Kidney (tissue), 14 donors: Measurements from ENCODE around the gene CLCNKB. TPM values are rescaled to one million over a fixed set of nuclear protein-coding genes. Genes with fewer than 3 reads are reported as not detected.
A peak's percentile ranks its signal among the peaks of the same experiment; 100 is the strongest.
"Not testable (repeated sequence)": the region's sequence is repeated elsewhere in the genome, so short reads cannot be mapped to it uniquely, and the experiment has no call there.

Source experiments
- DNase-seq, 5 donors: peaks; one replicate each; pipeline ENCODE4 v3.0.0-alpha.2; 2013 to 2020
- FAIRE-seq: peaks from 2 replicates; lab custom pipeline; 2012; peaks lifted over from hg19 to GRCh38; lab: Jason Lieb, UNC
- H3K27ac ChIP-seq, 2 donors: one replicate each; pipeline ENCODE4 v1.7.0; 2013; ENCODE audit warnings: low read depth in 2 of 2, low read length in 2 of 2, inconsistent platforms in 1 of 2
- H3K27me3 ChIP-seq: one replicate; pipeline ENCODE4 v1.7.1; 2013; ENCODE audit warnings: low read length, inconsistent platforms; ENCODE audit not compliant: control insufficient read depth, insufficient read depth
- H3K36me3 ChIP-seq, 3 donors: one replicate each; pipeline versions ENCODE4 v1.7.0 to v1.7.1; 2013; ENCODE audit warnings: low read length in 3 of 3, control low read depth in 1 of 3, inconsistent platforms in 1 of 3; ENCODE audit not compliant: insufficient read depth in 3 of 3, control insufficient read depth in 2 of 3
- H3K4me1 ChIP-seq, 3 donors: one replicate each; pipeline versions ENCODE4 v1.7.0 to v1.7.1; 2013; ENCODE audit warnings: low read length in 3 of 3, inconsistent platforms in 1 of 3, low read depth in 1 of 3; ENCODE audit not compliant: control insufficient read depth in 2 of 3, insufficient read depth in 2 of 3
- H3K4me3 ChIP-seq, 3 donors: one replicate each; pipeline versions ENCODE4 v1.7.0 to v1.8.1; 2013; ENCODE audit warnings: low read length in 3 of 3, control low read depth in 1 of 3, inconsistent platforms in 1 of 3
- H3K9ac ChIP-seq, 3 donors: one replicate each; pipeline versions ENCODE4 v1.7.0 to v1.7.1; 2013; ENCODE audit warnings: low read length in 3 of 3, control low read depth in 1 of 3, inconsistent platforms in 1 of 3
- H3K9me3 ChIP-seq, 3 donors: one replicate each; pipeline versions ENCODE4 v1.7.0 to v1.7.1; 2013; ENCODE audit warnings: low read length in 3 of 3, control low read depth in 1 of 3, inconsistent platforms in 1 of 3; ENCODE audit not compliant: control insufficient read depth in 2 of 3, insufficient read depth in 1 of 3
- CTCF ChIP-seq: IDR thresholded peaks from 3 replicates; pipeline ENCODE4 v1.5.1; 2012; ENCODE audit warnings: mild to moderate bottlenecking, moderate library complexity, borderline replicate concordance; ENCODE audit not compliant: insufficient read depth; ENCODE audit errors: extremely low read depth
- intact Hi-C: fragments of 100-400 bp; cut with DNase I; formaldehyde crosslinking; loops from one replicate; pipeline ENCODE4 v1.11.1; 2022
- polyA plus RNA-seq: library from polyadenylated mRNA; stranded (reverse); fragments of 350-450 nt; fragmentation: Illumina TruSeq; extraction: RNeasy Lipid Tissue Mini Kit (QIAGEN cat#74804); gene quantifications from one replicate; pipeline ENCODE4 v1.2.3, GENCODE V29; 2014; ENCODE audit warnings: low read depth, low replicate concordance; ENCODE audit not compliant: insufficient read depth
- total RNA-seq: library from RNA; stranded (reverse); fragmentation: NEBNext Ultra II Directional; extraction: Animal tissue kit (Norgen Biotek cat#: 25700); gene quantifications from one replicate; pipeline ENCODE4 v1.2.1, GENCODE V29; 2021
- donor health status: control.
- donor health status: control.
- donor health status: control.
- donor health status: control.
- donor health status: control.
- donor health status: DM: yes; HTN: yes; CAD: no.
- donor health status: Normal renal cell carcinoma (clear cell type).

Gene CLCNKB
- total and polyA plus RNA-seq, 2 donors from 2014 or later = 60.6 to 519 TPM

DNA sequence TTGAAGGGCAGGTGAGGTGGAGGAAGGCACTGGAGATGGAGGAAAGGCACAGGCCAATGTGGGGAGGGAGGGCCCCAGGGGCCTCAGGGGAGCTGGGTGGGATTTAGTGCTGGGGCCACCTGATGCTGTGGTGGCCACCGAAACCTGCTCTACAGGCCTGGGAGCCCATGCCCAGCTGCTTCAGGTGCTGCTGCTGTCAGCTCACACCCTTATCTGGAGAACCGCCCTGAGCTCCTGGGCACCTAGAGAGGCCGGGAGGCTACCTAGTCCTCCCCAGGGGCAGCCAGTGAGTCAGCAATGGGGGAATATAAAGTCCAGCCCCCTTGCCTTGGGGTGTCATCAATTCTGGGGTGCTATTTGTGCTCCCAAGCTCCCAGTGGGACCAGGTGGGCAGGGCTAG lies 17.7 kb downstream of the CLCNKB start:
- Histone ChIP-seq H3K4me1 (peaks cover 0 to 11% (median 7%) of the 10 kb centered on the region in 3 donors), H3K36me3 (no peaks in the 10 kb centered on the region), H3K27ac (no peak overlapping the region), H3K4me3 (no peak overlapping the region), H3K27me3 (no peaks in the 10 kb centered on the region), H3K9me3 (no peaks in the 10 kb centered on the region), H3K9ac (no peak overlapping the region)
- TF ChIP-seq CTCF = no peak
- no peak for FAIRE-seq
- intact Hi-C loops = no loop called here
- no peak for DNase-seq

GRCh38 chr1:16061989-16062686 lies 18.6 kb downstream of the CLCNKB start:
- H3K27ac ChIP-seq, H3K9ac ChIP-seq, intact Hi-C loops, DNase-seq, H3K27me3 ChIP-seq, H3K9me3 ChIP-seq, FAIRE-seq, H3K4me3 ChIP-seq, H3K36me3 ChIP-seq: not testable (repeated sequence)
- H3K4me1 ChIP-seq = peaks cover 0 to 13% (median 12%) of the 10 kb centered on the region in 3 donors

DNA sequence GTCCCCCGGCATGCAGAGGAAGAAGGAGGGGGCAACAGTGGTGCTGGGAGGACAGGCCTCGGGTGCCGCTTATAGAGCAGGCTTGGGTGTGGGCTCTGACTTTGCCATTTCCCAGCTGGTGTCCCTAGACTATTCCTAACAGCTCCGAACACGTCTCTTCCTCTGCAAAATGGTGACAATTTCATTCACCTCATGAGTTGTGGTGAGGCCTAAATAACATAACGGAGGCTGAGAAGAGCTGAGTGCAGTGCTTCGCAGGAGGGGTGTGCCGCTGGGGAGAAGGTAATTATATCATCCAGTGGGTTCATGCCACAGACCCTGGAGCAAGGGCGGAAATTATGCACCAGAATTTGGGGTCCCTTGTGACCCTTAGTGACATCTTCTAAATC lies 19.1 kb downstream of the CLCNKB start:
- H3K36me3 ChIP-seq, H3K9ac ChIP-seq, H3K27me3 ChIP-seq, FAIRE-seq, H3K27ac ChIP-seq, H3K9me3 ChIP-seq, H3K4me3 ChIP-seq, intact Hi-C loops, DNase-seq: not testable (repeated sequence)
- H3K4me1 ChIP-seq = peaks cover 0 to 18% (median 15%) of the 10 kb centered on the region in 3 donors

- Histone ChIP-seq H3K27ac (no peak overlapping the region), H3K9ac (peak overlapping the region in 1 of 3 donors; percentile 26), H3K9me3 (no peaks in the 10 kb centered on the region), H3K27me3 (no peaks in the 10 kb centered on the region), H3K4me3 (no peak overlapping the region), H3K36me3 (no peaks in the 10 kb centered on the region), H3K4me1 (peaks cover 0 to 22% (median 21%) of the 10 kb centered on the region in 3 donors)
- no peak for FAIRE-seq
- intact Hi-C loops = no loop called here
- no peak for TF ChIP-seq CTCF
- no peak for DNase-seq
Observed at GRCh38 chr1:16063226-16063829, 19.7 kb downstream of the CLCNKB start.
